Glutamatergic neuron (in vitro differentiated cells): Measurements from ENCODE around the gene DNAH2. TPM values are rescaled to one million over a fixed set of nuclear protein-coding genes. Genes with fewer than 3 reads are reported as not detected.
A peak's percentile ranks its signal among the peaks of the same experiment; 100 is the strongest.

ENCODE experiments used
- DNase-seq: peaks from one replicate; pipeline ENCODE4 v3.0.0; 2022
- H3K27ac Mint-ChIP-seq: one replicate; pipeline ENCODE4 v1.8.0; 2020; ENCODE audit warnings: mild to moderate bottlenecking, mixed read lengths, inconsistent platforms; ENCODE audit not compliant: unreplicated experiment
- H3K27me3 Mint-ChIP-seq: one replicate; pipeline ENCODE4 v1.8.0; 2020; ENCODE audit warnings: mild to moderate bottlenecking, moderate library complexity, mixed read lengths, inconsistent platforms; ENCODE audit not compliant: unreplicated experiment
- H3K36me3 Mint-ChIP-seq: one replicate; pipeline ENCODE4 v1.8.0; 2020; ENCODE audit warnings: mild to moderate bottlenecking, mixed read lengths, inconsistent platforms; ENCODE audit not compliant: unreplicated experiment
- H3K4me1 Mint-ChIP-seq: one replicate; pipeline ENCODE4 v1.8.0; 2020; ENCODE audit warnings: mild to moderate bottlenecking, low read depth, mixed read lengths, inconsistent platforms; ENCODE audit not compliant: unreplicated experiment
- H3K4me3 Mint-ChIP-seq: one replicate; pipeline ENCODE4 v1.8.0; 2020; ENCODE audit warnings: mild to moderate bottlenecking, mixed read lengths, inconsistent platforms; ENCODE audit not compliant: unreplicated experiment
- H3K9me3 Mint-ChIP-seq: one replicate; pipeline ENCODE4 v1.8.0; 2020; ENCODE audit warnings: mild to moderate bottlenecking, moderate library complexity, mixed read lengths, inconsistent platforms; ENCODE audit not compliant: unreplicated experiment
- total RNA-seq: library from RNA; stranded (reverse); fragmentation: NEBNext Ultra II Directional; extraction: Animal tissue kit (Norgen Biotek cat#: 25700); gene quantifications from one replicate; pipeline ENCODE4 v1.2.1, GENCODE V29; 2021; ENCODE audit not compliant: unreplicated experiment
- TF ChIP-seq, protein P1 (sequence below): fragments of 200-600 bp; sonication (generic); IDR thresholded peaks from one replicate; pipeline ENCODE4 v1.5.0; 2021; ENCODE audit not compliant: partially characterized antibody, unreplicated experiment

Gene DNAH2
- total RNA-seq, 1 donor from 2014 or later = 0.07 TPM

- peaks cover 5% of the 10 kb centered on the region for H3K36me3 Mint-ChIP-seq
- DNase-seq = peak; percentile 71
Measured at GRCh38 chr17:7838090-7839075, 120.8 kb downstream of the DNAH2 start.

GRCh38 chr17:7839190-7839875 is 121.8 kb downstream of the DNAH2 start:
- DNase-seq = no peak
- TF ChIP-seq, protein P1, sequence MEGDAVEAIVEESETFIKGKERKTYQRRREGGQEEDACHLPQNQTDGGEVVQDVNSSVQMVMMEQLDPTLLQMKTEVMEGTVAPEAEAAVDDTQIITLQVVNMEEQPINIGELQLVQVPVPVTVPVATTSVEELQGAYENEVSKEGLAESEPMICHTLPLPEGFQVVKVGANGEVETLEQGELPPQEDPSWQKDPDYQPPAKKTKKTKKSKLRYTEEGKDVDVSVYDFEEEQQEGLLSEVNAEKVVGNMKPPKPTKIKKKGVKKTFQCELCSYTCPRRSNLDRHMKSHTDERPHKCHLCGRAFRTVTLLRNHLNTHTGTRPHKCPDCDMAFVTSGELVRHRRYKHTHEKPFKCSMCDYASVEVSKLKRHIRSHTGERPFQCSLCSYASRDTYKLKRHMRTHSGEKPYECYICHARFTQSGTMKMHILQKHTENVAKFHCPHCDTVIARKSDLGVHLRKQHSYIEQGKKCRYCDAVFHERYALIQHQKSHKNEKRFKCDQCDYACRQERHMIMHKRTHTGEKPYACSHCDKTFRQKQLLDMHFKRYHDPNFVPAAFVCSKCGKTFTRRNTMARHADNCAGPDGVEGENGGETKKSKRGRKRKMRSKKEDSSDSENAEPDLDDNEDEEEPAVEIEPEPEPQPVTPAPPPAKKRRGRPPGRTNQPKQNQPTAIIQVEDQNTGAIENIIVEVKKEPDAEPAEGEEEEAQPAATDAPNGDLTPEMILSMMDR = no peak
- peak overlapping the region; percentile 98 for H3K27ac Mint-ChIP-seq
- peaks cover 50% of the 10 kb centered on the region for H3K9me3 Mint-ChIP-seq
- H3K4me1 Mint-ChIP-seq = peaks cover 33% of the 10 kb centered on the region
- peak overlapping the region; percentile 97 for H3K4me3 Mint-ChIP-seq
- peaks cover 5% of the 10 kb centered on the region for H3K36me3 Mint-ChIP-seq
- peaks cover 50% of the 10 kb centered on the region for H3K27me3 Mint-ChIP-seq

More at GRCh38 chr17:7838090-7839075, 120.8 kb downstream of the DNAH2 start:
- Mint-ChIP-seq H3K27me3 (peaks cover 47% of the 10 kb centered on the region), H3K27ac (peak overlapping the region; percentile 98), H3K4me1 (peaks cover 33% of the 10 kb centered on the region), H3K9me3 (peaks cover 48% of the 10 kb centered on the region), H3K4me3 (peak overlapping the region; percentile 99)
- TF ChIP-seq, protein P1 = no peak

DNA sequence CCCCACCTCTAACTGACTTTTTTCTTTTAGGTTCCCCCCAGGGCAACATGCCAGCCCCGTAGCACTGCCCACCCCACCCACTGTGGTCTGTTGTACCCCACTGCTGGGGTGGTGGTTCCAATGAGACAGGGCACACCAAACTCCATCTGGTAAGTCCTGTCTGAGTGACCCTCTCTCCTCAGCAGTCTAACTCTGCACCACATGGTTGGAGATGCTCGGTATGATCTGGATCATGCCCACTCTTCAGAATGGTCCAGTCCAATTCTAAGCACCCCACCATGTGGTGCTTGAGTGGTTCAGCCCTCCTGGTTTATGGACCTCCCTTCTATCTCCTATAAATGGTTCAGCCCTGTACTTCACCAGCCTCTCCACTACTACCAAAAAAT is 122.3 kb downstream of the DNAH2 start:
- H3K27me3 Mint-ChIP-seq = peaks cover 51% of the 10 kb centered on the region
- peak overlapping the region; percentile 98 for H3K27ac Mint-ChIP-seq
- H3K4me1 Mint-ChIP-seq = peaks cover 33% of the 10 kb centered on the region
- H3K4me3 Mint-ChIP-seq = peak overlapping the region; percentile 97
- peaks cover 5% of the 10 kb centered on the region for H3K36me3 Mint-ChIP-seq
- TF ChIP-seq, protein P1 = no peak
- no peak for DNase-seq
- H3K9me3 Mint-ChIP-seq = peaks cover 46% of the 10 kb centered on the region

DNA sequence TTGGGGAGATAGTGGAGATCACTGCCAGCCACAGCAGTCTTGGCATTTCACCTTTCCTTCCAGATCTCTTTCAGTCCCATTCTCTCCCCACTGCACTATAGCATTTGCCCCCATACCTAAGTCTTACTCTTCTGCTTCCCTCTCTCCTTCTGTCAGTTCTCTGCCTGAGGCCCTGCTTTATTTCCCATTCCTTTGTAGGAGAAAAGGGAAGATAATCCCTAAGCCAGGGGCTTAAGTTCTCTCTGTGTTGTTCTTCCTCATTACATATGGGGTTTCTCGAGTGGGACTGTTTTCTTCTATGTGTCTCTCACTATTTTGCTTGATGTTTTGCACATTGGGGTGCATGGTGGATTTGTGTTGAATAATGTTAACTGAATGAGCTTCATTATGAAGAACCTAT is 122.9 kb downstream of the DNAH2 start:
- peak overlapping the region; percentile 97 for H3K4me3 Mint-ChIP-seq
- H3K36me3 Mint-ChIP-seq = peaks cover 5% of the 10 kb centered on the region
- DNase-seq = no peak
- peak overlapping the region; percentile 98 for H3K27ac Mint-ChIP-seq
- H3K4me1 Mint-ChIP-seq = peaks cover 33% of the 10 kb centered on the region
- TF ChIP-seq, protein P1 = no peak
- peaks cover 46% of the 10 kb centered on the region for H3K9me3 Mint-ChIP-seq
- peaks cover 51% of the 10 kb centered on the region for H3K27me3 Mint-ChIP-seq

- peaks cover 49% of the 10 kb centered on the region for H3K9me3 Mint-ChIP-seq
- H3K27ac Mint-ChIP-seq = peak overlapping the region; percentile 98
- TF ChIP-seq, protein P1 = no peak
- H3K4me1 Mint-ChIP-seq = peaks cover 35% of the 10 kb centered on the region
- H3K27me3 Mint-ChIP-seq = peaks cover 53% of the 10 kb centered on the region
- H3K4me3 Mint-ChIP-seq = peak overlapping the region; percentile 97
- H3K36me3 Mint-ChIP-seq = peaks cover 5% of the 10 kb centered on the region
- DNase-seq = no peak
Measured at GRCh38 chr17:7840875-7841274, 123.3 kb downstream of the DNAH2 start.
